Stomach (tissue), 4 donors: ENCODE data around the gene EEA1.

Source experiments
- POLR2A ChIP-seq, 4 donors: fragments of 450-650 bp; IDR thresholded peaks; one replicate each; pipeline ENCODE4 v1.6.1; 2016; ENCODE audit warnings: antibody characterized with exemption in 4 of 4, control low read depth in 2 of 4, mild to moderate bottlenecking in 1 of 4, moderate library complexity in 1 of 4
- POLR2AphosphoS5 ChIP-seq, 3 donors: sonication (generic); formaldehyde crosslinking; IDR thresholded peaks; one replicate each; pipeline ENCODE4 v1.6.1; 2016; ENCODE audit warnings: antibody characterized with exemption in 3 of 3
- TF ChIP-seq, protein P1 (sequence below), 7 experiments: fragments of 450-650 bp in 4 of 7; fragments of 200-600 bp in 3 of 7; sonication (generic) in 3 of 7; IDR thresholded peaks; one replicate each; pipeline ENCODE4 v1.5.1; 2016 to 2019; ENCODE audit warnings: antibody characterized with exemption in 7 of 7, control low read depth in 2 of 7, mild to moderate bottlenecking in 1 of 7

DNA sequence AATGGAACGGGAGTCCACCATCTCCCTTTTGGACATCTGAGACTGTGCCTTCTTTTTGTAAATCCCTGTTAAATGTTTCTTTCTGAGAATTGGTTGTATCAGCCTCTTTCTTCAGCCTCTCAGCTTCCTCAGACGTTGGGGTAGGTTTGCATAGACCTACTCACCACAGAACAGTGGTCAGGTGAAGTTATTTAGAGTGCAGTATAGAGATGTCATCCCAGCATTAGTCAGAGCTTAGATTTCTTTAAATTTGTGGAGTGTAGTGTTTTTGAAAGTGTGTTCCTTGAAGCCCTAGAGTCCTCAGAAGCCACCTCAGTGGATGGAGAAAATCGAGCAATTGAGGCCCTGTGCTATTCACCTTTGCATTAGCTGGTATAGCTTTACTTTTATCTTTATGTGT, 8.9 kb upstream of the EEA1 start:
- TF ChIP-seq, protein P1, sequence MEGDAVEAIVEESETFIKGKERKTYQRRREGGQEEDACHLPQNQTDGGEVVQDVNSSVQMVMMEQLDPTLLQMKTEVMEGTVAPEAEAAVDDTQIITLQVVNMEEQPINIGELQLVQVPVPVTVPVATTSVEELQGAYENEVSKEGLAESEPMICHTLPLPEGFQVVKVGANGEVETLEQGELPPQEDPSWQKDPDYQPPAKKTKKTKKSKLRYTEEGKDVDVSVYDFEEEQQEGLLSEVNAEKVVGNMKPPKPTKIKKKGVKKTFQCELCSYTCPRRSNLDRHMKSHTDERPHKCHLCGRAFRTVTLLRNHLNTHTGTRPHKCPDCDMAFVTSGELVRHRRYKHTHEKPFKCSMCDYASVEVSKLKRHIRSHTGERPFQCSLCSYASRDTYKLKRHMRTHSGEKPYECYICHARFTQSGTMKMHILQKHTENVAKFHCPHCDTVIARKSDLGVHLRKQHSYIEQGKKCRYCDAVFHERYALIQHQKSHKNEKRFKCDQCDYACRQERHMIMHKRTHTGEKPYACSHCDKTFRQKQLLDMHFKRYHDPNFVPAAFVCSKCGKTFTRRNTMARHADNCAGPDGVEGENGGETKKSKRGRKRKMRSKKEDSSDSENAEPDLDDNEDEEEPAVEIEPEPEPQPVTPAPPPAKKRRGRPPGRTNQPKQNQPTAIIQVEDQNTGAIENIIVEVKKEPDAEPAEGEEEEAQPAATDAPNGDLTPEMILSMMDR (IDR thresholded peaks at IDR 0.05), result no peak
- TF ChIP-seq POLR2A (IDR thresholded peaks at IDR 0.05) (no peak), POLR2AphosphoS5 (IDR thresholded peaks at IDR 0.05) (no peak)
